Fibroblast of skin of right biceps (primary cell): ENCODE data around the gene CFAP157.
"Not testable (repeated sequence)": the region's sequence is repeated elsewhere in the genome, so short reads cannot be mapped to it uniquely, and the experiment has no call there.

Experiments
- DNase-seq: peaks from one replicate; pipeline ENCODE4 v3.0.0-alpha.2; 2013

The CFAP157 gene

GRCh38 chr9:127739614-127740330, 33.0 kb downstream of the CFAP157 start:
- DNase-seq: no peak

- peak; percentile 49 for DNase-seq
Measured at GRCh38 chr9:127741831-127742434, 35.1 kb downstream of the CFAP157 start.

- DNase-seq: peak; percentile 76
Measured at GRCh38 chr9:127742435-127743088, 35.8 kb downstream of the CFAP157 start.

- no peak for DNase-seq
Measured at GRCh38 chr9:127744398-127745110, 37.8 kb downstream of the CFAP157 start.

- no peak for DNase-seq
Measured at GRCh38 chr9:127746959-127747569, 40.3 kb downstream of the CFAP157 start.

- no peak for DNase-seq
Measured at GRCh38 chr9:127749090-127749787, 42.5 kb downstream of the CFAP157 start.

GRCh38 chr9:127751269-127752054, 44.7 kb downstream of the CFAP157 start:
- no peak for DNase-seq

GRCh38 chr9:127753148-127753547, 46.4 kb downstream of the CFAP157 start:
- DNase-seq: no peak

GRCh38 chr9:127753622-127754021, 46.8 kb downstream of the CFAP157 start:
- no peak for DNase-seq

- DNase-seq: no peak
Measured at GRCh38 chr9:127754099-127755060, 47.6 kb downstream of the CFAP157 start.

- no peak for DNase-seq
Measured at GRCh38 chr9:127755061-127756060, 48.6 kb downstream of the CFAP157 start.

GRCh38 chr9:127756233-127756632, 49.4 kb downstream of the CFAP157 start:
- no peak for DNase-seq

GRCh38 chr9:127756776-127757175, 50.0 kb downstream of the CFAP157 start:
- not testable (repeated sequence) for DNase-seq

GRCh38 chr9:127758843-127759242, 52.1 kb downstream of the CFAP157 start:
- DNase-seq: no peak

GRCh38 chr9:127761061-127761460, 54.3 kb downstream of the CFAP157 start:
- DNase-seq: no peak

- no peak for DNase-seq
Measured at GRCh38 chr9:127761491-127761956, 54.7 kb downstream of the CFAP157 start.

GRCh38 chr9:127762111-127762676, 55.4 kb downstream of the CFAP157 start:
- no peak for DNase-seq

- DNase-seq: peak; percentile 17
Measured at GRCh38 chr9:127763918-127764384, 57.2 kb downstream of the CFAP157 start.
